Cardiac fibroblast (primary cell): ENCODE results near the gene CYP27A1.
"Not testable (repeated sequence)": the region's sequence is repeated elsewhere in the genome, so short reads cannot be mapped to it uniquely, and the experiment has no call there.

ENCODE experiments used
- DNase-seq, 2 donors: peaks; one replicate each; pipeline versions ENCODE4 v3.0.0 to v3.0.0-alpha.2; 2010; ENCODE audit warnings: low read depth in 2 of 2
- H3K4me3 ChIP-seq, 2 donors: replicated peaks in 1 of 2; 1 replicate in 1 of 2; 2 replicates in 1 of 2; pipeline ENCODE4 v1.5.1; 2011; ENCODE audit warnings: low read depth in 2 of 2, low read length in 2 of 2, mild to moderate bottlenecking in 2 of 2, moderate library complexity in 1 of 2
- TF ChIP-seq, protein P1 (sequence below): IDR thresholded peaks from one replicate; pipeline ENCODE4 v1.5.1; 2011; ENCODE audit warnings: low read depth, mild to moderate bottlenecking, low read length, inconsistent platforms

CYP27A1 gene

DNA sequence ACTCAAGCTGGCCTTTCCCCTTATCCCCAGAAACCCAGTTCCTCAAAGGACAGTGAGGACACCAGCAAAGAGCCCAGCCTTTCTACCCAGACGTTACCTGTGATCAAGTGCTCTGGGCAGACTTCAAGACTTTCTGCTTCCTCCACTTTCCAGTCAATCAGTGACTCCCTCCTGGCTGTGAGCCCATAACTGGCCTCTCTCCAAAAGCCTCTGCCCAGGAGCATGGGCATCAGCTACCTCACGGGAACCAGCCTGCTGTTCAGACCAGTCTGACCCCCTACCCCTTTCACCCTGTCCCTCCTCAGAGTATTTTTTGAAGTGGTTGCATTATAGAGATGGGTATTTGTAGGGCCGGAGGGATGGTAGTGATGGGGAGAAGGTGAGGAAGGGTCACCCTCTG is 27.7 kb upstream of the CYP27A1 start:
- no peak overlapping the region for H3K4me3 ChIP-seq
- TF ChIP-seq, protein P1, sequence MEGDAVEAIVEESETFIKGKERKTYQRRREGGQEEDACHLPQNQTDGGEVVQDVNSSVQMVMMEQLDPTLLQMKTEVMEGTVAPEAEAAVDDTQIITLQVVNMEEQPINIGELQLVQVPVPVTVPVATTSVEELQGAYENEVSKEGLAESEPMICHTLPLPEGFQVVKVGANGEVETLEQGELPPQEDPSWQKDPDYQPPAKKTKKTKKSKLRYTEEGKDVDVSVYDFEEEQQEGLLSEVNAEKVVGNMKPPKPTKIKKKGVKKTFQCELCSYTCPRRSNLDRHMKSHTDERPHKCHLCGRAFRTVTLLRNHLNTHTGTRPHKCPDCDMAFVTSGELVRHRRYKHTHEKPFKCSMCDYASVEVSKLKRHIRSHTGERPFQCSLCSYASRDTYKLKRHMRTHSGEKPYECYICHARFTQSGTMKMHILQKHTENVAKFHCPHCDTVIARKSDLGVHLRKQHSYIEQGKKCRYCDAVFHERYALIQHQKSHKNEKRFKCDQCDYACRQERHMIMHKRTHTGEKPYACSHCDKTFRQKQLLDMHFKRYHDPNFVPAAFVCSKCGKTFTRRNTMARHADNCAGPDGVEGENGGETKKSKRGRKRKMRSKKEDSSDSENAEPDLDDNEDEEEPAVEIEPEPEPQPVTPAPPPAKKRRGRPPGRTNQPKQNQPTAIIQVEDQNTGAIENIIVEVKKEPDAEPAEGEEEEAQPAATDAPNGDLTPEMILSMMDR, result no peak
- no peak for DNase-seq

DNA sequence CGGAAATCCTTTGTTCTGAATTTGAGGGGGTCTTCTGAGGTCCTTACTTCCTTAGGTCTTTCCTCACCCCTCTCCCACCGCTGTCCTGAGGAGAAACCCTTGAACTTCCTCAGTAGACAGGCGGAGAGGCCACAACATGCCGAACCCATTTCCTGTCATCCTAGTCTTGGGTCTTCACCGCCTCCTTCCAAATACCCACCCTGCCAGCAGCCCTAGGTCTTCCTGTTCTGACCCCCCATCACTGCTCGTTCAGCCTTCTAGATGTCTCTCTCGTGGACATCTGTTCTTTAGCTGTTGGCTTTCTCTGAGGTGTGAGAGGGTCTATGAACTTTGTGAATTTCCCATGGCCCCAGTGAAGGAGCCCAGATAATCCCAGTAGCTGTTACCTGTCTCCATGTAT is 27.2 kb upstream of the CYP27A1 start:
- TF ChIP-seq, protein P1, result no peak
- no peak for DNase-seq
- no peak overlapping the region for H3K4me3 ChIP-seq

DNA sequence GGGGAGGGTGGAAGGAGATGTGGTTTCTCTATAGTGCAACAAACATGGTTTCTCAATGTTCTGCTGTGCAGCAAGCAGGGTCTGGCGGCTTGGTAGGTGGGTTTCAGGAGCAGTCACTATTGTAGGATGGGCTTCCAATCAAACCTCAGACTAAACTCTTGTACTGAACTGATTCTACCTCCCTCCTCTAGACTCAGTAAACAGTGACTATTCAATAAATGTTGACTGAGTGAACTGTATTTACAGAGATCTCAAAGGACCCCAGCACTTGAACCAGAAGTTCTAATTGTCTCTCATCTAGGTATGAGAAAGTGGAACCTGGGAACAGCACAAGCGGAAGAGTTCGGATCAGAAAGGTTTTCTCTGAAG is 26.8 kb upstream of the CYP27A1 start:
- no peak for DNase-seq
- no peak overlapping the region for H3K4me3 ChIP-seq
- TF ChIP-seq, protein P1, result no peak

DNA sequence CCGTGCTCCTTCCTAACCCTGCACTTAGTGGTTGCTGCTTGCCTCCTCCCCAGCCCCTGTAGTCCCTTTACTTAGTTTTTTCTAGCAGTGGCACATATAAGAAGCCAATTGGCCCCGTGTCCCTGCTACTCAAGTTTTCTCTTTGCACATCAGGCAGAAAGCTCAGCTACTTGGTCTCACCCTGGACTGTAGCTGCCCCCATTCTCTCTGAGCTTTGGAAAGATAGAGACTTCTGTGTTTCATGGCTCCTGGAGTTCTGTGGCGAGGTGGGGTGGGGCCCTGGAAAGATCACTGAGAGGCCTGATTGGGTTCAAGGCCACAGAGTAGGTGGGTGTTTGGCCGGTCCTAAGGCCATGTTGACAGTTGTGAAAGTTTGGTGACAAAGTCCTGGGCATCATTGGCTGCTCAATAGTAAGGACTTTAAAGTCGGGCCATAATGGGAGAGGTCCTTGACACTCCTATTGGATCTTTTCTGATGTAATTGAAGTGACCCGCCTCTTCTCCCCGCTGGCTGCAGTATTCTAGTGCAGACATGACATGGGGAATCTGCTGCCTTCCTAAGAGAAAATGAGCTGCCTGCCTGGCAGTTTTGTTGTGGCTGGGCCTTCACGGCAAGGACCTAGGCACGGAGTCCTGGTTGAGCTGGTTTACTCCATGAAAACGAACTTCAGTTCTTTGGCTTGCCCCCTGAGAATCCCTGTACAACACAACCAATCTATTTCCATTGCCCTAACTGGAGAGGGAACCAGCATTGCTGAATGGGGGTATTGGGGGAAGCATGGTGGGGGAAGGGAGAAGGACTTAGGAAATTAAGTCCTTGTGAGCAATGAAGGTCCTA is 26.2 kb upstream of the CYP27A1 start:
- DNase-seq, result no peak
- H3K4me3 ChIP-seq, result no peak overlapping the region
- TF ChIP-seq, protein P1, result no peak

DNA sequence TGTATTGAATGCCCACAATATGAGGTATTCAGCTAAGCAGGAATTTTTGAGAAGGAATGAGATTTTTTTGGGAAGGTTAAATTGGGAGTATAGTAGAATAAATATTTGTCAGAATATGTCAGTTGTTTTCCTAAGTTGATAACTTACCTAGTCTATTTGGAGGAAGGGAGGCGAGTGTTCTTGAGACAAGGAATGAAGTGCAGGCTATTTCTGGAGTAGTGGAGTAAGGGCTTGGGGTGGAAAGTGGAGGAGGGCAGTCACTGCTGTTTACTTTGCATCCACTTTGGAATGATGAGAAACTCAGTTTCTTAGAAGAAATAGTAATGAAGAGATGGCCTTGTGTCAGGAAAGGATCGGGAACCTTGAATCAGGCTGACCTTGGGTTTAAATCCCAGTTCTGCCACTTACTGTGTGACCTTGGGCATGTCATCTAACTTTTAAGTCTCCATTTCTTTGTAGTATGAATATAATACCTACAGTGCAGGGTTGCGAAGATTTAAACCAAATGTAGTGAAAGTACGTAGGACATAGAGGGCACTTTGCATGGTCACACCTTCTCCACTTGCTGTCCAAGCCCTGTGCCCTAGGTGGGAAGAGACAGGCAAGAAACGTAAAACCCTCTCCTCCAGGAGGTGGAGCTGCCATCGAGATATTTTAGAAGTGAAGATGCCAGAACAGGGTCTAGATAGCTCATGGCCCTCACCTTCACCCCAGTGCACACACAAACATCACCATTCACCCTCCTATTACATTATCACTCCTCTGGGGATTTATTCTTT is 25.2 kb upstream of the CYP27A1 start:
- TF ChIP-seq, protein P1, result no peak
- no peak for DNase-seq
- no peak overlapping the region for H3K4me3 ChIP-seq

DNA sequence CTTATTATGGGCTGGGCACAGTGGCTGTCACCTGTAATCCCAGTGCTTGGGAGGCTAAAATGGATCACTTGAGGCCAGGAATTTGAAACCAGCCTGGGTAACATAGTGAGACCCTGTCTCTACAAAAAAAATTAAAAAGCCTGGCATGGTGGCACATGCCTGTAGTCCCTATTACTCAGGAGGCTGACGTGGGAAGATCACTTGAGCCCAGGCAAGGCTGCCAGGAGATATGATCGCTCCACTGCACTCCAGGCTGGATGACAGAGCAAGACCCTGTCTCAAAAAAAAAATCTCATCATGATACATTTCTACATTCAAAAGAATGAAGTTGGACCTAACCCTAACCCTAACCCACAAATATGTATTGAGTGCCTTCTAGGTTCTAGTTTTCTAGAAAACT is 20.2 kb upstream of the CYP27A1 start:
- no peak for DNase-seq
- no peak overlapping the region for H3K4me3 ChIP-seq
- TF ChIP-seq, protein P1, result no peak

DNA sequence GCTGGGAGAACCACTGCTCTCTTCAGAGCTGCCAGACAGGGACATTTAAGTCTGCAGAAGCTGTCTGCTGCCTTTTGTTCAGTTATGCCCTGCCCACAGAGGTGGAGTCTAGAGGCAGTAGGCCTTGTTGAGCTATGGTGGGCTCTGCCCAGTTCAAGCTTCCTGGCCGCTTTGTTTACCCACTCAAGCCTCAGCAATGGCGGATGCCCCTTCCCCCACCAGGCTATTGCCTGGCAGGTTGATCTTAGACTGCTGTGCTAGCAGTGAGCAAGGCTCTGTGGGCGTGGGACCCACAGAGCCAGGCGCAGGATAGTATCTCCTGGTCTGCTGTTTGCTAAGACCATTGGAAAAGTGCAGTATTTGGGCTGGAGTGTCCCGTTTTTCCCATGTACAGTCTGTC is 9.2 kb upstream of the CYP27A1 start:
- not testable (repeated sequence) for DNase-seq

More for the DNA sequence above, 9.2 kb upstream of the CYP27A1 start:
- not testable (repeated sequence) for H3K4me3 ChIP-seq
